HepG2 (cell line): ENCODE measurements around the gene DCPS. TPM values are rescaled to one million over a fixed set of nuclear protein-coding genes. Genes with fewer than 3 reads are reported as not detected.

ENCODE experiments used
- DRAP1 ChIP-seq: IDR thresholded peaks from 2 replicates; pipeline ENCODE4 v1.6.1; 2016; ENCODE audit warnings: missing genetic modification reagents, missing compliant biosample characterization
- GATAD1 ChIP-seq: IDR thresholded peaks from 2 replicates; pipeline ENCODE4 v1.6.1; 2016; ENCODE audit warnings: missing genetic modification reagents, missing compliant biosample characterization
- KDM1A ChIP-seq: IDR thresholded peaks from 2 replicates; pipeline ENCODE4 v1.6.1; 2016; ENCODE audit warnings: missing compliant biosample characterization
- KDM2A ChIP-seq: sonication (generic); formaldehyde crosslinking; IDR thresholded peaks from 2 replicates; pipeline ENCODE4 v1.4.0; 2020; ENCODE audit warnings: low read depth, missing genetic modification reagents, borderline replicate concordance
- ONECUT2 ChIP-seq: sonication (generic); formaldehyde crosslinking; IDR thresholded peaks from 2 replicates; pipeline ENCODE4 v1.4.0; 2020; ENCODE audit warnings: missing genetic modification reagents
- PRDM10 ChIP-seq: sonication (generic); formaldehyde crosslinking; IDR thresholded peaks from 2 replicates; pipeline ENCODE4 v1.4.0; 2020; ENCODE audit warnings: low read depth, missing genetic modification reagents
- SNAPC5 ChIP-seq: sonication (generic); formaldehyde crosslinking; IDR thresholded peaks from 2 replicates; pipeline ENCODE4 v1.8.1; 2023; ENCODE audit warnings: mild to moderate bottlenecking, missing genetic modification reagents, borderline replicate concordance
- SOX5 ChIP-seq: IDR thresholded peaks from 2 replicates; pipeline ENCODE4 v1.6.1; 2016; ENCODE audit warnings: borderline replicate concordance
- TCF7L2 ChIP-seq: IDR thresholded peaks from 2 replicates; pipeline ENCODE4 v1.6.1; 2011; ENCODE audit warnings: mild to moderate bottlenecking, low read depth, low read length, moderate library complexity
- TRIM24 ChIP-seq: sonication (generic); formaldehyde crosslinking; IDR thresholded peaks from 2 replicates; pipeline ENCODE4 v1.8.0; 2022; ENCODE audit warnings: mild to moderate bottlenecking, missing genetic modification reagents
- ZBTB38 ChIP-seq: sonication (generic); formaldehyde crosslinking; IDR thresholded peaks from 2 replicates; pipeline ENCODE4 v1.5.1; 2020; ENCODE audit warnings: mild to moderate bottlenecking, missing genetic modification reagents
- ZNF326 ChIP-seq: sonication (generic); formaldehyde crosslinking; IDR thresholded peaks from 2 replicates; pipeline ENCODE4 v1.4.0; 2020; ENCODE audit warnings: missing genetic modification reagents, borderline replicate concordance
- ZNF354B ChIP-seq: sonication (generic); formaldehyde crosslinking; IDR thresholded peaks from 2 replicates; pipeline ENCODE4 v1.8.0; 2022; ENCODE audit warnings: mild to moderate bottlenecking, missing genetic modification reagents
- ZNF800 ChIP-seq: sonication (generic); formaldehyde crosslinking; IDR thresholded peaks from 2 replicates; pipeline ENCODE4 v1.4.0; 2020; ENCODE audit warnings: missing genetic modification reagents
- ZSCAN22 ChIP-seq: sonication (generic); formaldehyde crosslinking; IDR thresholded peaks from 2 replicates; pipeline ENCODE4 v1.4.0; 2020; ENCODE audit warnings: mild to moderate bottlenecking, missing genetic modification reagents
- polyA plus RNA-seq, 8 experiments: library from polyadenylated mRNA; depleted of rRNA in 3 of 8; stranded (reverse) in 7 of 8; unstranded in 1 of 8; fragments of >200 nt; fragmentation: Illumina TruSeq in 4 of 8; extraction: Trizol in 4 of 8; gene quantifications; 2 replicates each; pipeline versions ENCODE4 v1.2.1 to v1.2.3, GENCODE V29; 2011 to 2016; ENCODE audit warnings: low read depth in 4 of 8, missing spikeins in 1 of 8, mixed read lengths in 1 of 8; ENCODE audit not compliant: insufficient read depth in 1 of 8
- total RNA-seq, 5 experiments: library from RNA; depleted of rRNA; stranded (reverse); fragments of >200 nt; fragmentation: Illumina TruSeq; extraction: Trizol; gene quantifications; 2 replicates each; pipeline ENCODE4 v1.2.3, GENCODE V29; 2016; ENCODE audit warnings: low read depth in 1 of 5
- TF ChIP-seq, protein P1 (sequence below): sonication (generic); formaldehyde crosslinking; IDR thresholded peaks from 2 replicates; pipeline ENCODE4 v1.4.0; 2020; ENCODE audit warnings: missing genetic modification reagents, borderline replicate concordance
- TF ChIP-seq, protein P2 (sequence below): sonication (generic); formaldehyde crosslinking; IDR thresholded peaks from 2 replicates; pipeline ENCODE4 v1.4.0; 2020; ENCODE audit warnings: missing genetic modification reagents, low read depth, mild to moderate bottlenecking, borderline replicate concordance

The DCPS gene
- total and polyA plus RNA-seq, 2 of the 13 experiments (the other 11 are each of a cell fraction or from before 2014, with no cell fraction given): 21.9 to 22.5 TPM

DNA sequence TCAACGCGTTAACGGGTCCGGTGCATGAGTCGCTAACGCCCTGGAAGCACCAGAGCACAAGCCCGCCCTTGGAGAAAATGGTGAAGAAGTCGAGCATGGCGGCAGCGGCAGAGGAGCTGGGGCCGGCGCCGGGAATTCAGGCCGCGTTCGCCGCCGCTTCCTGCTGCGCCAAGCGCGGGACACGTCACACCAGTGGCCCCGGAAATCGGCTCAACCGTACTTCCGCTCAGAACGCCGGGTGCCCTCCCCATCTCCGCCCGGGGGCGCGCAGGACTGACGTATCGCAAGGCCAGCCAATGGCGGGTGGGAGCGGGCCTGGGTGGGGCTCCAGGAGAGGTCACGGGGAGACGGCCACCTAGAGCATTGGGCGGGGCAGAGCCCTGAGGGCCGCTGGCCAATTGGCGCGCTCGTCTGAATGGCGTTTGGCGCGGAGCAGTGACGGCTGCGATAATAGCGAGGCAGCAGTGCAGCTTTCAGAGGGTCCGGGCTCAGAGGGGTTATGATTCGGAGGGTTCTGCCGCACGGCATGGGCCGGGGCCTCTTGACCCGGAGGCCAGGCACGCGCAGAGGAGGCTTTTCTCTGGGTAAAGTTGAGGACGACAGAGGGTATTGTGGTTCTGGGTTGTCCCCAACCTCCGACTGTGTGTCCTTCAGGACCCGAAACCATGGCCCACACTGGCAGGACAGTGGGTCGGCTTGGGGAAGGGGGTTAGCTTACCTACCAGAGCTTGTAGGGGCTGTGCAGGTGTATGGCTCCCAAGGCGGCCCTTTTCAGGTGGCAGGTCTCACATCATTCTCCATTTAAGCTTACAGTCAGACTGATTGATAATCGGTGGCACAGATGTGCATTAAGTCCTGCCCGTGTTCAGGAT is 34.9 kb upstream of the DCPS start, which contains the start of the genes FOXRED1 and SRPRA (continued):
- TF ChIP-seq SNAPC5 (CRISPR knock-in tag) (no peak), ZNF800 (CRISPR knock-in tag) (no peak; the same call in 1 of the 2 replicates), SOX5 (CRISPR knock-in tag) (0 out of 2 replicates have a peak, but pooled peaks have one; percentile 29), PRDM10 (peak; percentile 56; the same call in 1 of the 2 replicates), ZNF326 (CRISPR knock-in tag) (no peak), ONECUT2 (CRISPR knock-in tag) (no peak), ZBTB38 (peak; percentile 67), KDM1A (CRISPR knock-in tag) (no peak), ZSCAN22 (no peak), TCF7L2 (no peak), GATAD1 (CRISPR knock-in tag) (peak; percentile 99), ZNF354B (CRISPR knock-in tag) (no peak), TRIM24 (CRISPR knock-in tag) (no peak), DRAP1 (CRISPR knock-in tag) (peak; percentile 75; the same call in 1 of the 2 replicates), KDM2A (peak; percentile 99)
- TF ChIP-seq, protein P1, sequence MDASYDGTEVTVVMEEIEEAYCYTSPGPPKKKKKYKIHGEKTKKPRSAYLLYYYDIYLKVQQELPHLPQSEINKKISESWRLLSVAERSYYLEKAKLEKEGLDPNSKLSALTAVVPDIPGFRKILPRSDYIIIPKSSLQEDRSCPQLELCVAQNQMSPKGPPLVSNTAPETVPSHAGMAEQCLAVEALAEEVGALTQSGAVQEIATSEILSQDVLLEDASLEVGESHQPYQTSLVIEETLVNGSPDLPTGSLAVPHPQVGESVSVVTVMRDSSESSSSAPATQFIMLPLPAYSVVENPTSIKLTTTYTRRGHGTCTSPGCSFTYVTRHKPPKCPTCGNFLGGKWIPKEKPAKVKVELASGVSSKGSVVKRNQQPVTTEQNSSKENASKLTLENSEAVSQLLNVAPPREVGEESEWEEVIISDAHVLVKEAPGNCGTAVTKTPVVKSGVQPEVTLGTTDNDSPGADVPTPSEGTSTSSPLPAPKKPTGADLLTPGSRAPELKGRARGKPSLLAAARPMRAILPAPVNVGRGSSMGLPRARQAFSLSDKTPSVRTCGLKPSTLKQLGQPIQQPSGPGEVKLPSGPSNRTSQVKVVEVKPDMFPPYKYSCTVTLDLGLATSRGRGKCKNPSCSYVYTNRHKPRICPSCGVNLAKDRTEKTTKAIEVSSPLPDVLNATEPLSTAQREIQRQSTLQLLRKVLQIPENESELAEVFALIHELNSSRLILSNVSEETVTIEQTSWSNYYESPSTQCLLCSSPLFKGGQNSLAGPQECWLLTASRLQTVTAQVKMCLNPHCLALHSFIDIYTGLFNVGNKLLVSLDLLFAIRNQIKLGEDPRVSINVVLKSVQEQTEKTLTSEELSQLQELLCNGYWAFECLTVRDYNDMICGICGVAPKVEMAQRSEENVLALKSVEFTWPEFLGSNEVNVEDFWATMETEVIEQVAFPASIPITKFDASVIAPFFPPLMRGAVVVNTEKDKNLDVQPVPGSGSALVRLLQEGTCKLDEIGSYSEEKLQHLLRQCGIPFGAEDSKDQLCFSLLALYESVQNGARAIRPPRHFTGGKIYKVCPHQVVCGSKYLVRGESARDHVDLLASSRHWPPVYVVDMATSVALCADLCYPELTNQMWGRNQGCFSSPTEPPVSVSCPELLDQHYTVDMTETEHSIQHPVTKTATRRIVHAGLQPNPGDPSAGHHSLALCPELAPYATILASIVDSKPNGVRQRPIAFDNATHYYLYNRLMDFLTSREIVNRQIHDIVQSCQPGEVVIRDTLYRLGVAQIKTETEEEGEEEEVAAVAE (CRISPR knock-in tag): peak; percentile 98
- TF ChIP-seq, protein P2, sequence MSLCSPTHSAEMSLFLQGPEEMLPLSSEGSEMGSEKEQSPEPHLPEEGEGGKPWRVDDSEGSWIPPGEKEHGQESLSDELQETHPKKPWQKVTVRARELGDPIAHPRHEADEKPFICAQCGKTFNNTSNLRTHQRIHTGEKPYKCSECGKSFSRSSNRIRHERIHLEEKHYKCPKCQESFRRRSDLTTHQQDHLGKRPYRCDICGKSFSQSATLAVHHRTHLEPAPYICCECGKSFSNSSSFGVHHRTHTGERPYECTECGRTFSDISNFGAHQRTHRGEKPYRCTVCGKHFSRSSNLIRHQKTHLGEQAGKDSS: peak; percentile 31; the same call in 1 of the 2 replicates
